GM12878 (cell line): ENCODE results near the gene CNNM3. TPM values are rescaled to one million over a fixed set of nuclear protein-coding genes. Genes with fewer than 3 reads are reported as not detected.

Experiments
- CHD2 ChIP-seq: IDR thresholded peaks from 2 replicates; pipeline ENCODE4 v1.6.1; 2011; ENCODE audit warnings: low read depth, low read length, improper control_type of control experiment, borderline replicate concordance
- CREM ChIP-seq: IDR thresholded peaks from 2 replicates; pipeline ENCODE4 v1.6.1; 2014; ENCODE audit warnings: antibody characterized with exemption, low read depth
- CUX1 ChIP-seq: IDR thresholded peaks from 2 replicates; pipeline ENCODE4 v1.6.1; 2012; ENCODE audit warnings: improper control_type of control experiment, low read depth, low read length; ENCODE audit not compliant: insufficient replicate concordance
- MEF2B ChIP-seq: fragments of 450-650 bp; IDR thresholded peaks from 2 replicates; pipeline ENCODE4 v1.6.1; 2018; ENCODE audit warnings: mild to moderate bottlenecking, moderate library complexity; ENCODE audit not compliant: partially characterized antibody, poor library complexity, severe bottlenecking
- NFYA ChIP-seq: IDR thresholded peaks from 2 replicates; pipeline ENCODE4 v1.6.1; 2011; ENCODE audit warnings: low read depth, mild to moderate bottlenecking, low read length, improper control_type of control experiment, borderline replicate concordance
- SMAD5 ChIP-seq: IDR thresholded peaks from 2 replicates; pipeline ENCODE4 v1.6.1; 2016; ENCODE audit warnings: antibody characterized with exemption, low read depth
- SP1 ChIP-seq: IDR thresholded peaks from one replicate; pipeline ENCODE4 v1.6.1; 2011; ENCODE audit warnings: low read depth, low read length
- TAF1 ChIP-seq: IDR thresholded peaks from 2 replicates; pipeline ENCODE4 v1.6.1; 2011; ENCODE audit warnings: mild to moderate bottlenecking, low read depth, low read length, borderline replicate concordance
- polyA plus RNA-seq, 11 experiments: library from polyadenylated mRNA; depleted of rRNA in 4 of 11; unstranded in 6 of 11; stranded (reverse) in 5 of 11; fragments of >200 nt; fragmentation: Nextera tagmentation in 4 of 11; fragmentation: Illumina TruSeq in 1 of 11; extraction: Ambion mirVana in 4 of 11; extraction: Trizol in 1 of 11; gene quantifications; 1 replicate in 1 of 11; 2 replicates in 10 of 11; pipeline versions ENCODE4 v1.2.1 to v1.2.3, GENCODE V29; 2011 to 2016; ENCODE audit warnings: inconsistent platforms in 2 of 11, missing spikeins in 2 of 11, low read depth in 1 of 11
- total RNA-seq, 4 experiments: library from RNA; depleted of rRNA in 3 of 4; stranded (reverse); fragments of >200 nt in 3 of 4; fragmentation: Illumina TruSeq in 1 of 4; extraction: Trizol in 1 of 4; gene quantifications; 2 replicates each; pipeline versions ENCODE4 v1.2.1 to v1.2.3, GENCODE V29; 2013 to 2021

Gene CNNM3
- total and polyA plus RNA-seq, 10 of the 15 experiments (the other 5 are each of a cell fraction or from before 2014, with no cell fraction given): 0.72 to 14.3 (median 4.0) TPM

- TF ChIP-seq CHD2 (no peak), CUX1 (no peak), CREM (no peak), SP1 (no peak), SMAD5 (no peak), NFYA (no peak), TAF1 (no peak), MEF2B (no peak)
These were observed 5.9 kb upstream of the CNNM3 start (continued) for GRCh38 chr2:96809951-96810782.
